ENCODE data around the gene SDHB.
"Not testable (repeated sequence)": the region's sequence is repeated elsewhere in the genome, so short reads cannot be mapped to it uniquely, and the experiment has no call there.

SDHB gene

DNA sequence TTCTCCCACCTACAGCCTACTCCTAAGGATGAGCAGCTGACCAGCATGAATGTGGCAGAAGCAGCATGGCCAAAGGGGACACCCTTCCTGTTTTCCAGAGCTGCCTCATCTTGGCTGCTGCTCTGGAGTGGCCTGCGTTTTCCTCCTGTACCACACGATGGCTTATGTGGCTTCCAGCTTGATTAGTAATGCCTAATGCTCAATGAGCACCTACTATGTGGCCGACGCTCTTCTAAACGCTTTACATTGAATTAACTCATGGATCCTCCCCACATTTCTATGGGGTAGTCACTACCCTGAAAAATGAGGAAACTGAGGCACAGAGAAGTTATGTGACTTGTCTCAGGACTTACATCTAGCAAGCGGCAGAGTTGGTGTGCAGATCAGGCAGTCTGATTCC, 18.0 kb upstream of the SDHB start:
- no peak for DNase-seq

DNA sequence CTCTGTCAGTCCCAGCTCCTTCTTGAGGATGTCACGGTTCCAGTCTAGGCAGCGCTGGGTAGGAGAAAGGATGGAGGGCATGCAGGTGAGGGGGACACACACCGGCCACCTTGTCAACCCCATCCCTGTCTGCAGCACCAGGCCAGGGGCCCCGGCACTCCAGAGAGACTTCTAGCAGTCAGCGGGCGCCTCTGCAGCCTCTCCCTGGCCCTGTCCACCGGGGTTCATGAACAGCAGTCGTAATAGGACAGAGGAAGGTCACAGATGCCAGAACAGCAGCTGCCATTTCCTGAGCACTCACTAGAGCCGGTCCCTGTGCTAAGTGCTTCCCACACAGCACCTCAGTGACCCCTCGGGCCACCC, 16.3 kb upstream of the SDHB start:
- no peak for DNase-seq

DNA sequence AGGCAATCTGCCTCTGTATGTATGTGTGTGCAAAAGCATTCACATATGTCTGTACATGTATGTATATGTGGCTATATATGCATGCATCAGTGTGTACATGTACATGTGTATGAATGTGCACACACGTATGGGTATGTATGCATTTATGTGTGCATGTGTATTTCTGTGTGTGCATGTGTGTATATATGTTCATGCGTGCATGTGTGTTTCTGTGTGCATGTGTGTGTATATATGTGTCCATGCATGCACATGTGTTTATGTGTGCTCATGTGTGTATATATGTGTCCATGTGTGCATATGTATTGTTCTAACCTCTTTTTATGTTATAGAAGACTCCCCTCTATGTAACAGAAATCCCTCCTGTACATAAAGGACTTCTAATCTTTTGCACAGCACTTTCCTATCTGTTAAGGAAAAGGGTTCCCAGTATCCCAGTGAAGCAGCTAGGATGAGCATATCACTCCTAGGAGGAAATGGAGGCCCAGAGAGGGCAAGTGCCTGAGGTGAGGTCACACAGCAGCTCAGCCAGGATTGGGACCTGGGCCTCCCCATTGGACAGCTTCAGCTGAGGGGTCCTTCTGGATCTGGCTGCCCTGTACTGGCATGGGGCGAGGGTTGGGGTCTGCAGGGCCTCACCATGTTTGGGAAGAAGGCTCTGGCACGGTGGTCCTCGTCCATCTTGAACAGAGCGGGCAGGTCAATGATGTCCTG, 15.8 kb upstream of the SDHB start:
- DNase-seq: no peak

DNA sequence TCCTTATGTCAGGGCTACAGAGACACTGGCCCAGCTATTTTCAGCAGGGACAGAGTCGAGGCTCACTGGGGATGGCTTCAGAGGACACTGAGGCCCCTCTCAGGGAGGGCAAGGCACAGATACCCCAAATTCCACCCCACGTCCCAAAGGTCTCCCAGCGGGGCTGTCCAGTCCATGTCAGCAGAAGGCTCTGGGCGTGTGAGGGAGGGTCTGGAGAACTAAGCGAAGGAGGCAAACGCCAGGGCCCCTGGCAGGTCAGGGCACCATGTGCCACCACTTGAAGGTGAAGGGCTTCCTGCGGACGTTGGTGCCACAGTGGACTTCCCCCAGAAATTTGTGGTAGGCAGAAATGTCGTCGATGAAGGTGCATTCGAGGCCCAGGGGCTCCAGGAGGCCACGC, 15.0 kb upstream of the SDHB start:
- no peak for DNase-seq

DNA sequence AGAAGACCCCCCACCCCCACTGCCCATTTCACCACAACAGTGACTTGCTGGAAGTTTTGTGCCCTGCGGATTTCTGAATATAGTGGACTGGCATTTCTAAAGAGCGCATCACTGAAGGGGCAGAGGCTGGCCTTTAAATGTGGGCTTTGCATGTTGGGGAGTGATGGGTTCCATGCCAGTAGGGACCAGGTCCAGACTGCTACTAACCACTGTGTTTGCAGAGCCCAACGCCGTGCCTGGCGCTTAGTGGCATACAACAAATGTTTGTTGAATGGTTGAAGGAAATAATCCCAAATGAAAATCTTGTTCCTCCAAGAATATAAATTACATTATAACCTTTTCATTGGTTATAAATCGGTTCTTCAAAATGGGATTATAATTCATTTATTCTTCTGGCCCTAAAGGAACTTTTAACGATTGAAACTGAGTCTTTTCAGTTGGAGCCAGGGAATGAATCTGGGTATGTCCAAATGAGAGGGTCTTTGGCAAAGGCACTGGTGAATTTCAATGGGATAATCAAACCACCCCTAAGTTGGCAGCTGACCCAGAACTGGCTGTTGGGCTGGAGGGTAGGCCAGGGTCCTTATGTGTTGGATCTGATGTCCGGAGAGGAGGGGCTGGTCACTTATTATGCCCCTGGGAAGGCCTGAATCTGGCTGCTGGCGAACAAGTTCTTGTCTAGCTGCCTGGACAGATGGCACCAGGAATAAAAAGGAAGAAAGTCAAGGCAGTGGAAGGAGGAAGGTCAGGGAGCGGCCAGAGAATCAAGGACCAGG, 13.8 kb upstream of the SDHB start:
- no peak for DNase-seq

DNA sequence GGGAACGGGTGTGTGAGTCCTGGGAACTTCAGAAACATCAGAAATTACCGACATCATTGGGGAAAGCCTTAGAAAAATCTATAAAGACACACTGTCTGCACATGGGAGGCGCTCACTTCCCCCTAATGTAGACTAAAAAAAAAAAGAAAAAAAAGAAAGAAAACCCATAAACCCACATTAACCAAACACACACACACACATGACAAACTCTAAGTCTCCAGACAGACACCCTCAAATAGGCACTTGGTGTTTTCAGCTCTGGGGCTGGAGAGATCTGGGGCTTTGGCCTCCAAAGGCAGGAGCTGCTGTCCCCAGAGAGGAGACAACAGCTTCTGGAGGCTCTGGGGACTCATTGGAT, 13.2 kb upstream of the SDHB start:
- peak in 1 of 2 experiments; percentile 48 for DNase-seq

DNA sequence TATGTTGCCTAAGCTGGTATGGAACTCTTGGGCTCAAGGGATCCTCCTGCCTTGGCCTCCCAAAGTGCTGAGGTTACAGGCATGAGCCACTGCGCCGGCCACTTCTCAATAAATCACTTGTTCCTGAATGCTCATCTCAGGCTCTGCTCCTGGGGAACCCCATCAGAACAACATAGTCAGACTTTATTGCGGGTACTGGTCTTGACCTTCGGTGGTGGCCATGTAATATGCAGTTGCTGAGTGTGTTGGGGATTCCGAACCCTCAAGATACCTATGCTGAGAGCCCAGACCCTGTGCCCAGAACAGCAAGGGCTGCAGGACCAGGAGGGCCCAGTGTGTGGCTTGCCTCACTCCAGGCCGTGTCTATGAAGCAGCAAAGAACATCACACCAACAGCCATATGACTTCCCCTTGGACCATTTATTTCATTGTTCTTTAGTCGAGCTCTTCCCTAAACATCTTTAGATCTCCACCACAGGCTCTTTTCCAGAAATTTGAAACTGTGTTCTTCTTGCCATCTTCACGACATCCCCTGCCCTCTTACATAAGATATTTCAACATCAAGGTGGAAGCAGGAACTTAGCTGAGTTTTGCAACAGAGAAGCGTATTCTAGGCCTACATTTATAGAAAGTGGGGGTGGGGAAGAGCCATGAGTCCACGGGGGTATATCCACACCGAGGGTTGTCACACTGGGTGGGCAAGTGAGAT, 12.7 kb upstream of the SDHB start:
- peak; percentile 40 to 48 for DNase-seq

DNA sequence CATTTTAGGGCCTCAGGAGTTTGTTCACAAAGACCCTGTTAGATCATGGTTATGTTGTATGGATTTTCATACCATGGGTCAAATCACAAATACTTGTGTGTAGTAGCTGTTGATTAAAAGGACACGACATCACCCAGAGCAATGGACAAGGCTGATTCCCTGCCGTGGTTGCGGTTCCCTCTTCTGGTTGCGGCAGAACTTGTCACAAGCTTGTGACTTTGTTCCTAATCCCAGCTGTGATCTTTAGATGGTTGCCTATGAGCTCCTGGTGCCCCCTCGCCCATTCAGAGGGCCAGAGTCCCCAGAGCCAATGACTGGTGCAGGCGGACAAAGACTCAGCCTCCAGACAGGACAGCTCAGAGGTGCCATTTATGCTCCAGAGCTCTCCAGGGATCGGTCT, 11.8 kb upstream of the SDHB start:
- DNase-seq: no peak

DNA sequence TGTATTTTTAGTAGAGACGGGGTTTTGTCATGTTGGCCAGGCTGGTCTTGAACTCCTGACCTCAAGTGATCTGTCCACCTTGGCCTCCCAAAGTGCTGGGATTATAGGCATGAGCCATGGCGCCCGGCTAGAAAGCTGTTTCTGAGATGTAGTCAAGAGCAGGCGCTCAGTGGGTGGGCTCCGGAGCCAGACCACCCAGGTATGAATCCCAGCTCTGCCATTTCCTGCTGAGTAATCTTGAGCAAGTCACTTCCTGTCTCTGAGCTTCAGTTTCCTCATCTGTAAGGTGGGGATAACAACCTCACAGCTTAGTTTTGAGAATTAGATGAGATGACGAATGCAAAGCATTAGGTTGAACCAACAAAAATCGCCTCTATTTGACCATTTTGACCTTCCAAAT, 8.9 kb upstream of the SDHB start:
- not testable (repeated sequence) for DNase-seq

DNA sequence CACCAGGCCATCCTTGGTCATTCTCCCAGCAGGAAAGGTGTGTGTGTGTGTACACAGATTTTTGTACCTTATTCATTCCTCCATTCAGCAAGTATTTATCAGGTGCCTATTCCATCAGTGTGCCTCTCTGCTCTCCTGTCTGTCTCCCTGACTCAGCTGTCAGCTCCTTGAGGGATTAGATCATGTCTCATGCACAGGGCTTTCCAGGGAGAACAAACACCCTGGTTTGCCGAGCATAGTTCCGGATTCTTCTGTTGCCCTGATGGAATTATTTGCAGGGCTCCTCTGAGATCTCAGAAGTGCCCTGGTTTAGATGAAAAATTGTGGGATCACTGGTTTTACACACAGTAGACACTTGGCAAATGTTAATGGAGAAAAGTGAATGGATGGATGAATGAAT, 8.1 kb upstream of the SDHB start:
- DNase-seq: no peak

DNA sequence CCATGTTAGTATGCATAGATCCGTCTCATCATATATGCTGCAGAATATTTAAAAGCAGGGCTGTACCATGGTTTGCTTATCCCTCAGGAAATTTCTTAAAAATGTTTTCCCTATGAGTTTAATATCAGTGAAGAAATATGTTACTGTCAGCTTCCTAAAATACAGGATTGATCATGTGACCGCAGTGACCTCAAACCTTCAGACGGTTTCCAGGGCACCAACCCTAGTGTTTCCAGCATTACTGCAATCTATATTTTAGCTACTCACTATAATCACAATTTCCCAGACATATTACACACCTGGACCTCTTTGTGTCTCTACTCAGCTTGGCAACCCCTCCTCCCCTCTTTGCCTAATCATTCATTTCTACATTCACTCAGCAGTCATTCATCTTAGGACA, 7.7 kb upstream of the SDHB start:
- DNase-seq: no peak

DNA sequence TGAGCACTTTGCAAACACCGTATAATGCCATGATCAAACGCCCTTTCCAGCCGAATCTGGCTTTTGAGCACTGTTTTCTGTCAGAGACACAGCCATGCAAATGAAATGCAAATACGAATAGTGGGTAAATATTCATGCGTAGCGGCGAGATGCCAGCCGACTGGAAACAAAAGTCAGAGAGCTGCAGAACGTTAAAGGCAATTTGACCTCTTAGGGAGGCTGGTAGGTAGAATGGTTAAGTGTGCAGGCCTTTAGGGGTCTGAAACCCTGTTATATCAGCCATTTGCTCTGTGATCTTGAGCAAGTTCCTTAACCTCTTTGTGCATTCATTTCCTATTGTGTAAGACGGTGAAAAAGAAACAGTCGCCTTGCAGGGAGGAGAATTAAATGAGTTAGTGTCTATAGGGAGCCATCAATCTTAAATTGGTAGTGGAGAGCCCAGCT, 6.5 kb upstream of the SDHB start:
- DNase-seq: peak; percentile 61 to 70

DNA sequence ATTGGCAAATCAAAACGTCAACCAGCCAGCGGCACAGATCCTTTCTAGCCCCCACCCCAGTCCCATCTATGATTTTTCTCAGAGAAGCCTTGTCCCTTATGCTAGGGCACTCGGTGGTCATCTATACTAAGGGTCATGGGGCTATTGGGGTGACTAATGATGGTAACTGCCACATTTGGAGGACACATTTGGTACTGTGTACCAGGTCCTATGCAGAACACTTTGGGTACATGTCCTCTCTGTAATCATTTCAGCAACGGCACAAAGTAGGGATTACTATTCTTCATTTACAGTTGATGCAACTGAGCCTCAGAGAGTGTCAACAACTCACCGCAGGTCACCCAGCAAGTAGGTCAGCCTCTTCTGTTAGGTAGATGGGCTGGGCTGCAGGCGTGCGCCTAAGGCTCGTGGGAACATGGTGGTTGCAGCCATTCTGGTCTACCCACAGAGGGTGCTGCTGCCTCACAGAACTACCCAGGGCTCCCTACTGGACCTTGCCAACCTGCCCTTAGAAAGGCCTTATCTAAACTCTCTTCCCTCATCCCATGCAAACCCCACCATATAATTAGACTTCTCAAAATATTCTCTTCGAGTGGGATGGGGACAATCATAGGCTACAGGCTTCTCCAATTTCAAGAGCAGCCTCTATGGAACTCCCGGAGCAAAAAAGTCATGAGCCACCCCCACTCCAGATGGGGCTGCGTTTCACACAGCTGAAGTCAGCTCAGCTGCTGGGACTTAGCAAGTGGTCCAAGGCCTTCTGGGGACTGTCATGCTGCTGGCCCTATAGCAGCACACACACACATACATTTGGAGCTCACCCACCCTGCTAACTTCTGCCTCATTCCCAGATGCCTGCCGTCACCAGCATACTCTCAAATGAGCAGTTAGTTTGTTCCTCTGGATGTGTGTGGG, 5.8 kb upstream of the SDHB start:
- DNase-seq: peak; percentile 78 to 79

DNA sequence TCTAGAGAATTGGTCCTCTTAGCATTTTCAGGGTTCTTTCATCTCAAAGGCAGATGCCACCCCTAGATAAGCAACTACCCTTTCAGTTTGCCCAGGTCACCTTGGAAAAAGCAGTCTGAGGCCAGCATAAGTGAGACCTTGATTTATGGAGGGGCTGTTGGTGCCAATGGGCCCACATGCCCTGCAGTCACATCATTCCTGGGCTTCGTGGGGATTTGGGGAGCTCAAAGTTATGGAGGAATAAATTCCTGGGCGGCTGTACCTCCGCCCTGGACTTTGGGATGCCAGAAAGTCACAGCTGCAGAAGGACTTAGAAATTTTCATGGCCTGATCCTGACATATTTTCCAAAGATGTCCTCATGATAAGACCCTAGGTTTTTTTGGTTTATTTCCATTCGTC, 2.7 kb upstream of the SDHB start:
- DNase-seq: no peak

DNA sequence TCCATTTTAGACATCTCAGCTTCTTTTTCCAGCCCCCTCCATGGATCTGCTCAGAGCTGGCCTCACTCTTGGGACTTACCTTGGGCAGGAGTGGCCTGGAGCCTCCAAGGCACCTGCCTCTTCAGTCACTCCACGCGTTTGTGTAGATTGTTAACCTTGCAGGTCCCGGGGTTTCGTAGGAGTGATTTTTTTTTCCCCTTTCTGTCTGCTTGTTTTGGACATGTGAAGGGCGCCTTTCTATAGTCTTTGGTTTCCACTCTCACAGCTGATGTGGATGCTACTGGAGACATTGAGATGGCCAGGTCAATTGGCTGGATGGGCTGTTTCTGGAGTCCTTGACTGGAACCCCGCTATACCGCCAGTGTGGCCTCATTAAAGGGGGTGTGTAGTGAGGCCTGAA, 2.0 kb upstream of the SDHB start:
- no peak for DNase-seq

DNA sequence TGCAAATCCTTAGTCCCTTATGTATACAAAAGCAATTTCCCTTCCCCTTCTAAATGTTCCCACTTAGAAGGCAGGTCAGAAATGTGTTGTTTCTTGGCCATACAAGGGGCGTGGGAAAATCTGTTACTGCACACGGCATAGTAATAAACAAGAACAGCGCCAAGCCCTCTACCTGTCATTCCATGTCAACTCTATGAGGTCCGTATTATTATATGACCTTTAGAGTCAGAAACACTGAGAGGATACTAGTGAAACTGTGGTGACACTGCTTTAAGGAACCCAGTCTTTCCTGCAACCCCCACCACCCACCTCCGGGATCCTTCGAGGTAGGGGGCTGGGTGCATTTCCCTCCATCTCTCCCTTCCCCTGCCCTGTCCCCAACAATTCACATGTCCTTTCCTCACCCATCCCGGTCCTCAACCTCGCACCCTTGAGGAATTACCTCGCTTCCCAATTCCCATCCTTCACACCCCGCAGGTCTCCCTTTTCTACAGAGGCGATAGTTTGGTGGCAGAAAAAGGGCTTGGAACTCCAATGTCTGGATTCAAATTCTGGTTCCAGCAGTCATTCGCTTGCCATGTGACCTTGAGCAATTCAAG, 647 bp downstream of the SDHB start:
- no peak for DNase-seq

DNA sequence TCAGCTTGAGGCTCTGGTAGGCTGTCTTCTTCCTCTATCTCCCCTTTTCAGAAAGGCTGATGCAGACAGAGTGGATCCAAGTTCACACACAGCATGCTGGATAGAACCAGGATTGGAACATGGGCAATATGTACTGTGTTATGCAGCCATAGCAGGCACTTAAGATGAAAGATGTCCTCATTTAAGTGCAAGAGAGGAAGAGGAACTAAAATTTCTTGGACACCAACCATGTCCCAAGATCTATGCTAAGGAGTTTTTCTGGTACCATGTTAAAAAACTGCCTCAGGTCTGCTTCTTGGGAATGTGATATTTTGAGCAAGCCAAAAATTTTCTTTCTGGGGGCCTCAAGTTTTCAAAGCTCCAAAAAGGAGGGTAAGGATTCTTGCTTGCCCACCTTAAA, 1.2 kb downstream of the SDHB start:
- DNase-seq: no peak

DNA sequence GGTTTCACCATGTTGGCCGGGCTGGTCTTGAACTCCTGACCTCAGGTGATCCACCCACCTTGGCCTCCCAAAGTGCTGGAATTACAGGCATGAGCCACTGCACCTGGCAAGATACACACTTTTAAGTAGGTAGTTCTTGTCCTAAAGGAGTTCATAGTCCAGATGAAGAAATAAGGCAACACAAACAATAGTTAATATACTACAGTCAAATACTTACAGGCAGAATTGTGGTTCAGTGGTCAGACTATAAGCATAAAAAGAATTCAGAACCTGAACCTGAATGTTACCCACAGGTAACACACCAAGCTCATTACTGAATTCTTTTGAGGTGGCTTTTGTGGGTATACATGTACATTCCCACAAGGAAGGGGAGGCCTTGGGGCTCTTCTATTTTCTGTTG, 1.8 kb downstream of the SDHB start:
- DNase-seq: no peak

DNA sequence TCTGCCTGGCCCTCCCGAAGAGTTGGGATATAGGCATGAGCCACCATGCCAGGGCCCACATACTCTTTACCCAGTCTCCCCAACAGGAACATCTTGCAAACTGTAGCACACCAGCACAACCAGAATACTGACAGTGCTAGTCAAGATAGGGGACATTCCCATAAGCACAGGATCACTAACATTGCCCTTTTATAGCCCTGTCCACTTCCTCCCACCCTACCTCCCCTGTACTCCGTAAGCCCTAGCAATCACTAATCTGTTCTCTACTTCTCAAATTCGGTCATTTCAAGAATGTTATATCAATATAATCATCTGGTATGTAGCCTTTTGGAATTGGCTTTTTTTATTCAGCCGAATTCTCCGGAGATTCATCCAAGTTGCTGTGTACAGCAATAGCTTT, 5.9 kb downstream of the SDHB start:
- no peak for DNase-seq

DNA sequence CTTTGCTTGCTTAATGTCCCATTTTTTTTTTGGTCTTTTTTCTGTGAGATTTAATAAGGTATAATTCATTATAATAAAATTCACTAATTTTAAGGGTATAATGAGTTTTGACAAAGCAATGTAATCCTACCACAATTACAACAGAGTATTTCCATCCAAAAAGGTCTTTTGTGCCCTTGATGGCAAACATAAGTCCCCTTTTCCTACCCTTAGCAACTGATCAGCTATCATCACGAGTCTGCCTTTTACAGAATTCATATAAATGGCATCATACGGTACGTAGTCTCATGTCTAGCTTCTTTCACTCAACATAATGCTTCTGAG, 7.5 kb downstream of the SDHB start:
- no peak for DNase-seq

DNA sequence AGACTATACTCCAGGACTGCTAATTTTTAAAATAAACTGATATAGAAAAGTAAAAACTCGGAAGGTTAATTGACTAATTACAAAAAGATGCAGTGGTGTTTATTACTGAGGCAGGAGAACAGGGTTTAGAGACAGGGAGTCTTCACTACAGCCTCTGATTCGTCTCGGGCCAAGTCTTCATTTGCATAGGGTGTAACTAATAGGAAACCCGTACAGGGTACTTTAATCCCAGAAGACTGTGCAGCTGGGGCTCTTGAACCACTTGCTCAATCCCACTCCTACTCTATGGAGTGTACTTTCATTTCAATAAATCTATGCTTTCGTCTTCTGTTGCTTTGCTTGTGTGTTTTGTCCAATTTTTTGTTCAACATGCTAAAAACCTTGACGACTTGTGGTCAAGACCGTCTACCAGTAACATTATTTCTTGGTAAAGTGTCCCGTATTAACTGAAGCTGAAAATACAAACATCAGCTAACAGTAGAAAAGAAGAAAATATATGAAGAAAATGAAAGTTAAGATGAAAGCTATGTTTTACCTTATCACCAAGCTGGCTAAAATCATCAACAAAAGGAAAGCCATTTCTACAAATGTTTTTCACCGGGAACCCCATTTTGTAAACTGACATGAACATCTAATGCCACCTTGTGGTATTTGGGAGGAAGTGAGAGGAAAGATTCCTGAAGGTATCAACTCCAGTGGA, 8.0 kb downstream of the SDHB start:
- peak; percentile 66 to 68 for DNase-seq

DNA sequence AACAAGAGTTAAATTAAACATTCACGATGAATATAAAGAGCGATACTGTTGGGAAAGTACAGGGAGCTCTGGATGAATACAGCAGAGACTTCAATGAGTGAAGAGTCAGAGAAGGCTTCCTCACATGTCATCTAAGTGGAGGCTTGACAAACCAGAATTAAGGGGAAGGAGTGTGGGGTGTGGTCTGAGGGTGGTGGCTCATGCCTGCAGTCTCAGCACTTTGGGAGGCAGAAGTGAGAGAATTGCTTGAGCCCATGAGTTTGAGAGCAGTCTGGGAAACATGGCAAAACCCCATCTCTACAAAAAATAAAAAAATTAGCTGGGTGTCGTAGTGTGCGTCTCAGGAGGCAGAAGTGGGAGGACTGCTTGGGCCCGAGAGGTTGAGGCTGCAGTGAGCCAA, 8.7 kb downstream of the SDHB start:
- DNase-seq: no peak
